Activated naive CD8-positive, alpha-beta T cell treated with anti-CD3 and anti-CD28 coated beads for 36 hours (primary cell): Measurements from ENCODE around the gene UCN3. TPM values are rescaled to one million over a fixed set of nuclear protein-coding genes. Genes with fewer than 3 reads are reported as not detected.
A peak's percentile ranks its signal among the peaks of the same experiment; 100 is the strongest.
"Not testable (repeated sequence)": the region's sequence is repeated elsewhere in the genome, so short reads cannot be mapped to it uniquely, and the experiment has no call there.

Source experiments
- DNase-seq: peaks from one replicate; pipeline ENCODE4 v3.0.0; 2021
- H3K27ac Mint-ChIP-seq: one replicate; pipeline ENCODE4 v1.8.0; 2022; ENCODE audit warnings: mild to moderate bottlenecking, moderate library complexity, mixed read lengths
- H3K27me3 Mint-ChIP-seq: one replicate; pipeline ENCODE4 v1.8.0; 2022; ENCODE audit warnings: mild to moderate bottlenecking, mixed read lengths
- H3K36me3 Mint-ChIP-seq: one replicate; pipeline ENCODE4 v1.8.0; 2021; ENCODE audit warnings: mild to moderate bottlenecking, mixed read lengths
- H3K4me1 Mint-ChIP-seq: one replicate; pipeline ENCODE4 v1.8.0; 2021; ENCODE audit warnings: mixed read lengths
- H3K4me3 Mint-ChIP-seq: one replicate; pipeline ENCODE4 v1.8.0; 2022; ENCODE audit warnings: mild to moderate bottlenecking, moderate library complexity, mixed read lengths
- H3K9me3 Mint-ChIP-seq: one replicate; pipeline ENCODE4 v1.8.0; 2022; ENCODE audit warnings: mixed read lengths
- total RNA-seq, 2 experiments: library from RNA; stranded (reverse); gene quantifications; one replicate each; pipeline ENCODE4 v1.2.3, GENCODE V29; 2021

UCN3 gene
- total RNA-seq, 2 experiments from 2014 or later = not detected

- H3K36me3 Mint-ChIP-seq = peaks cover 2% of the 10 kb centered on the region
- peaks cover 12% of the 10 kb centered on the region for H3K27me3 Mint-ChIP-seq
- no peak overlapping the region for H3K27ac Mint-ChIP-seq
- H3K9me3 Mint-ChIP-seq = peaks cover 3% of the 10 kb centered on the region
- DNase-seq = no peak
- H3K4me3 Mint-ChIP-seq = no peak overlapping the region
- peaks cover 10% of the 10 kb centered on the region for H3K4me1 Mint-ChIP-seq
These were observed 9.0 kb upstream of the UCN3 start for GRCh38 chr10:5355594-5356301.

GRCh38 chr10:5356302-5356763 lies 8.4 kb upstream of the UCN3 start:
- no peak for DNase-seq
- Mint-ChIP-seq H3K4me3 (no peak overlapping the region), H3K9me3 (peaks cover 3% of the 10 kb centered on the region), H3K36me3 (peaks cover 2% of the 10 kb centered on the region), H3K4me1 (peaks cover 10% of the 10 kb centered on the region), H3K27me3 (peaks cover 16% of the 10 kb centered on the region), H3K27ac (peak overlapping the region; percentile 38)

GRCh38 chr10:5360318-5360915 lies 4.3 kb upstream of the UCN3 start:
- Mint-ChIP-seq H3K27ac (no peak overlapping the region), H3K4me1 (peaks cover 9% of the 10 kb centered on the region), H3K9me3 (peaks cover 3% of the 10 kb centered on the region), H3K36me3 (peaks cover 2% of the 10 kb centered on the region), H3K4me3 (no peak overlapping the region), H3K27me3 (peaks cover 25% of the 10 kb centered on the region)
- no peak for DNase-seq

GRCh38 chr10:5361966-5362365 lies 2.8 kb upstream of the UCN3 start:
- Mint-ChIP-seq H3K4me3 (no peak overlapping the region), H3K9me3 (peaks cover 3% of the 10 kb centered on the region), H3K36me3 (no peaks in the 10 kb centered on the region), H3K4me1 (peaks cover 4% of the 10 kb centered on the region), H3K27me3 (peaks cover 25% of the 10 kb centered on the region), H3K27ac (no peak overlapping the region)
- DNase-seq = no peak

- Mint-ChIP-seq H3K27me3 (peaks cover 25% of the 10 kb centered on the region), H3K27ac (no peak overlapping the region), H3K36me3 (no peaks in the 10 kb centered on the region), H3K4me1 (peaks cover 4% of the 10 kb centered on the region), H3K9me3 (no peaks in the 10 kb centered on the region), H3K4me3 (no peak overlapping the region)
- DNase-seq = no peak
These were observed 1.9 kb upstream of the UCN3 start for GRCh38 chr10:5362873-5363272.

- Mint-ChIP-seq H3K4me3 (no peak overlapping the region), H3K27me3 (peaks cover 21% of the 10 kb centered on the region), H3K36me3 (no peaks in the 10 kb centered on the region), H3K4me1 (peaks cover 4% of the 10 kb centered on the region), H3K27ac (no peak overlapping the region), H3K9me3 (no peaks in the 10 kb centered on the region)
- DNase-seq = no peak
These were observed 392 bp upstream of the UCN3 start for GRCh38 chr10:5364374-5364773.

- Mint-ChIP-seq H3K27me3 (peaks cover 15% of the 10 kb centered on the region), H3K27ac (no peak overlapping the region), H3K9me3 (peaks cover 6% of the 10 kb centered on the region), H3K4me1 (peaks cover 4% of the 10 kb centered on the region), H3K36me3 (no peaks in the 10 kb centered on the region), H3K4me3 (no peak overlapping the region)
- no peak for DNase-seq
These were observed 1.2 kb downstream of the UCN3 start for GRCh38 chr10:5365928-5366327.

GRCh38 chr10:5369362-5370158 lies 4.8 kb downstream of the UCN3 start:
- H3K36me3 Mint-ChIP-seq = no peaks in the 10 kb centered on the region
- no peaks in the 10 kb centered on the region for H3K27me3 Mint-ChIP-seq
- no peak overlapping the region for H3K4me3 Mint-ChIP-seq
- H3K4me1 Mint-ChIP-seq = no peaks in the 10 kb centered on the region
- no peak for DNase-seq
- peaks cover 7% of the 10 kb centered on the region for H3K9me3 Mint-ChIP-seq
- H3K27ac Mint-ChIP-seq = no peak overlapping the region

- no peaks in the 10 kb centered on the region for H3K4me1 Mint-ChIP-seq
- H3K4me3 Mint-ChIP-seq = no peak overlapping the region
- H3K36me3 Mint-ChIP-seq = no peaks in the 10 kb centered on the region
- no peaks in the 10 kb centered on the region for H3K27me3 Mint-ChIP-seq
- DNase-seq = no peak
- no peak overlapping the region for H3K27ac Mint-ChIP-seq
- peaks cover 7% of the 10 kb centered on the region for H3K9me3 Mint-ChIP-seq
These were observed 6.0 kb downstream of the UCN3 start for GRCh38 chr10:5370493-5371352.

- Mint-ChIP-seq H3K36me3 (no peaks in the 10 kb centered on the region), H3K9me3 (peaks cover 7% of the 10 kb centered on the region)
These were observed 8.5 kb downstream of the UCN3 start for GRCh38 chr10:5373307-5373706.

GRCh38 chr10:5373891-5374611 lies 9.3 kb downstream of the UCN3 start:
- Mint-ChIP-seq H3K27ac (no peak overlapping the region), H3K9me3 (peaks cover 7% of the 10 kb centered on the region), H3K4me3 (no peak overlapping the region), H3K36me3 (no peaks in the 10 kb centered on the region), H3K27me3 (no peaks in the 10 kb centered on the region), H3K4me1 (peaks cover 1% of the 10 kb centered on the region)
- no peak for DNase-seq

More at GRCh38 chr10:5373307-5373706, 8.5 kb downstream of the UCN3 start:
- Mint-ChIP-seq H3K4me3 (no peak overlapping the region), H3K4me1 (peaks cover 1% of the 10 kb centered on the region), H3K27me3 (no peaks in the 10 kb centered on the region), H3K27ac (no peak overlapping the region)
- no peak for DNase-seq

GRCh38 chr10:5376450-5376849 lies 11.7 kb downstream of the UCN3 start:
- Mint-ChIP-seq H3K27ac (no peak overlapping the region), H3K36me3 (no peaks in the 10 kb centered on the region), H3K4me1 (peaks cover 1% of the 10 kb centered on the region), H3K9me3 (peaks cover 4% of the 10 kb centered on the region), H3K4me3 (no peak overlapping the region), H3K27me3 (no peaks in the 10 kb centered on the region)
- DNase-seq = no peak

GRCh38 chr10:5379202-5379601 lies 14.4 kb downstream of the UCN3 start:
- H3K36me3 Mint-ChIP-seq, H3K27me3 Mint-ChIP-seq, H3K4me3 Mint-ChIP-seq, H3K4me1 Mint-ChIP-seq, DNase-seq, H3K27ac Mint-ChIP-seq, H3K9me3 Mint-ChIP-seq: not testable (repeated sequence)

- not testable (repeated sequence) for H3K36me3 Mint-ChIP-seq, H3K27me3 Mint-ChIP-seq, DNase-seq, H3K4me3 Mint-ChIP-seq, H3K27ac Mint-ChIP-seq, H3K4me1 Mint-ChIP-seq, H3K9me3 Mint-ChIP-seq
These were observed 15.6 kb downstream of the UCN3 start for GRCh38 chr10:5380395-5380794.
